HL-60 (cell line): Measurements from ENCODE around the gene CNTN5.

Source experiments
- DNase-seq, 2 experiments: peaks; one replicate each; pipeline ENCODE4 v3.0.0-alpha.2; 2010 to 2020; ENCODE audit warnings: low read depth in 1 of 2, low spot score in 1 of 2
- H3K27ac ChIP-seq: fragments of 250-450 bp; sonication (Bioruptor Pico); replicated peaks from 2 replicates; pipeline ENCODE4 v1.5.1; 2020; ENCODE audit warnings: mild to moderate bottlenecking, moderate library complexity
- H3K27me3 ChIP-seq: fragments of 250-450 bp; sonication (Bioruptor Pico); 2 replicates; pipeline ENCODE4 v1.5.1; 2021; ENCODE audit warnings: mild to moderate bottlenecking, moderate library complexity; ENCODE audit not compliant: insufficient read depth, poor library complexity, severe bottlenecking
- H3K4me3 ChIP-seq: replicated peaks from 2 replicates; pipeline ENCODE4 v1.5.1; 2011; ENCODE audit warnings: mild to moderate bottlenecking, control low read depth, low read length; ENCODE audit not compliant: insufficient read depth
- GABPA ChIP-seq: IDR thresholded peaks from 2 replicates; pipeline ENCODE4 v1.6.1; 2012; ENCODE audit warnings: low read depth
- REST ChIP-seq: IDR thresholded peaks from 2 replicates; pipeline ENCODE4 v1.6.1; 2012; ENCODE audit warnings: low read depth; ENCODE audit not compliant: insufficient replicate concordance
- SPI1 ChIP-seq: IDR thresholded peaks from 2 replicates; pipeline ENCODE4 v1.6.1; 2012; ENCODE audit warnings: low read depth, mild to moderate bottlenecking, borderline replicate concordance
- TF ChIP-seq, protein P1 (sequence below): IDR thresholded peaks from one replicate; pipeline ENCODE4 v1.5.1; 2011; ENCODE audit warnings: low read length, control low read depth, inconsistent platforms; ENCODE audit not compliant: insufficient read depth

CNTN5 gene

DNA sequence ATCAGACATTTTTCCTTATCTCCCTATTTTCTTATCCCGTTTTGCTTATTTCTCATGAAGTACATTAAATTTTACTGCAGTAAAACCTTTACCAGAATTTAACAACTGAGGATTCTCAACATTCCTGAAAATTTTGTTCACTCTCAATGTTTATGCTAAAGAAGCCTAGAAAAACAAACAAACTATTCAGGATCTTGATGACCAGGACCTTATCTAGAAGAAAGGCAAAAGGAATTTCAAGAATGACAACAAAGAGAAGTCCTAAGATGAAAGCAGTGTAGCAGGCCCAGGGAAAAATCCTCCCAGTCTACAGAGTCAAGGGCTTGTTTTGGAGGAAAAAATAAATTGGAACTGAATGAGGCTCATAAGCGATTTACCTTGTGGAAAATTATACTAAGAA is 1383.1 kb downstream of the CNTN5 start:
- no peak for DNase-seq
- no peaks in the 10 kb centered on the region for H3K27me3 ChIP-seq
- H3K4me3 ChIP-seq: no peak overlapping the region
- TF ChIP-seq REST (no peak), GABPA (no peak), SPI1 (no peak)
- no peak overlapping the region for H3K27ac ChIP-seq

GRCh38 chr11:100404907-100405306 is 1384.2 kb downstream of the CNTN5 start:
- TF ChIP-seq SPI1 (no peak), GABPA (no peak), REST (no peak)
- TF ChIP-seq, protein P1, sequence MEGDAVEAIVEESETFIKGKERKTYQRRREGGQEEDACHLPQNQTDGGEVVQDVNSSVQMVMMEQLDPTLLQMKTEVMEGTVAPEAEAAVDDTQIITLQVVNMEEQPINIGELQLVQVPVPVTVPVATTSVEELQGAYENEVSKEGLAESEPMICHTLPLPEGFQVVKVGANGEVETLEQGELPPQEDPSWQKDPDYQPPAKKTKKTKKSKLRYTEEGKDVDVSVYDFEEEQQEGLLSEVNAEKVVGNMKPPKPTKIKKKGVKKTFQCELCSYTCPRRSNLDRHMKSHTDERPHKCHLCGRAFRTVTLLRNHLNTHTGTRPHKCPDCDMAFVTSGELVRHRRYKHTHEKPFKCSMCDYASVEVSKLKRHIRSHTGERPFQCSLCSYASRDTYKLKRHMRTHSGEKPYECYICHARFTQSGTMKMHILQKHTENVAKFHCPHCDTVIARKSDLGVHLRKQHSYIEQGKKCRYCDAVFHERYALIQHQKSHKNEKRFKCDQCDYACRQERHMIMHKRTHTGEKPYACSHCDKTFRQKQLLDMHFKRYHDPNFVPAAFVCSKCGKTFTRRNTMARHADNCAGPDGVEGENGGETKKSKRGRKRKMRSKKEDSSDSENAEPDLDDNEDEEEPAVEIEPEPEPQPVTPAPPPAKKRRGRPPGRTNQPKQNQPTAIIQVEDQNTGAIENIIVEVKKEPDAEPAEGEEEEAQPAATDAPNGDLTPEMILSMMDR: no peak
- no peak for DNase-seq
- Histone ChIP-seq H3K27ac (no peak overlapping the region), H3K4me3 (no peak overlapping the region), H3K27me3 (no peaks in the 10 kb centered on the region)
